ACC112 (cell line): Measurements from ENCODE around the gene CEP41.
A peak's percentile ranks its signal among the peaks of the same experiment; 100 is the strongest.
"Not testable (repeated sequence)": the region's sequence is repeated elsewhere in the genome, so short reads cannot be mapped to it uniquely, and the experiment has no call there.

Experiments used
- H2AFZ ChIP-seq: fragments of 200-600 bp; sonication (generic); one replicate; pipeline ENCODE4 v1.6.0; 2017; ENCODE audit warnings: antibody characterized with exemption, low read length; ENCODE audit not compliant: unreplicated experiment
- H3K27ac ChIP-seq: fragments of 200-600 bp; sonication (generic); 2 replicates; pipeline ENCODE4 v1.5.1; 2014; ENCODE audit warnings: low read depth, mild to moderate bottlenecking, antibody characterized with exemption, low read length, moderate library complexity
- H3K27me3 ChIP-seq: fragments of 200-600 bp; sonication (generic); 2 replicates; pipeline ENCODE4 v1.6.1; 2014; ENCODE audit warnings: mild to moderate bottlenecking, antibody characterized with exemption, low read length, moderate library complexity, mixed read lengths; ENCODE audit not compliant: insufficient read depth
- H3K36me3 ChIP-seq: fragments of 200-600 bp; sonication (generic); 2 replicates; pipeline ENCODE4 v1.6.1; 2016; ENCODE audit warnings: mild to moderate bottlenecking, antibody characterized with exemption, low read length, moderate library complexity, mixed read lengths; ENCODE audit not compliant: insufficient read depth
- H3K4me1 ChIP-seq: fragments of 200-600 bp; sonication (generic); one replicate; pipeline ENCODE4 v1.6.1; 2016; ENCODE audit warnings: low read length, mixed read lengths; ENCODE audit not compliant: insufficient read depth, unreplicated experiment, control insufficient read depth
- H3K4me3 ChIP-seq: fragments of 200-600 bp; sonication (generic); 2 replicates; pipeline ENCODE4 v1.5.1; 2014; ENCODE audit warnings: mild to moderate bottlenecking, low read depth, low read length
- H3K79me2 ChIP-seq: fragments of 200-600 bp; sonication (generic); one replicate; pipeline ENCODE4 v1.6.0; 2016; ENCODE audit warnings: low read length; ENCODE audit not compliant: control insufficient read depth, unreplicated experiment, insufficient read depth

Gene CEP41

GRCh38 chr7:130379921-130380860, 60.6 kb downstream of the CEP41 start, which contains the start of gene CPA1:
TSS of gene CPA1 (plus strand) at chr7:130380494. CDS start at chr7:130380521, 27 bp downstream.
- Histone ChIP-seq H3K36me3 (no peaks in the 10 kb centered on the region), H3K27ac (no peak within 1 kb of the TSS), H3K79me2 (no peaks in the 10 kb centered on the region), H3K4me3 (no peak within 1 kb of the TSS), H3K27me3 (no peaks in the 10 kb centered on the region), H3K4me1 (no peaks in the 10 kb centered on the region), H2AFZ (no peak within 1 kb of the TSS)

- H3K27me3 ChIP-seq = no peaks in the 10 kb centered on the region
- H3K36me3 ChIP-seq = no peaks in the 10 kb centered on the region
- H2AFZ ChIP-seq = no peak overlapping the region
- no peak overlapping the region for H3K4me3 ChIP-seq
- no peaks in the 10 kb centered on the region for H3K79me2 ChIP-seq
- H3K4me1 ChIP-seq = no peaks in the 10 kb centered on the region
- no peak overlapping the region for H3K27ac ChIP-seq
These were observed 61.3 kb downstream of the CEP41 start for GRCh38 chr7:130379532-130379920.

GRCh38 chr7:130379019-130379418, 61.8 kb downstream of the CEP41 start:
- peaks cover 3% of the 10 kb centered on the region for H3K4me1 ChIP-seq
- no peaks in the 10 kb centered on the region for H3K79me2 ChIP-seq
- no peak overlapping the region for H3K27ac ChIP-seq
- H2AFZ ChIP-seq = no peak overlapping the region
- no peaks in the 10 kb centered on the region for H3K27me3 ChIP-seq
- no peaks in the 10 kb centered on the region for H3K36me3 ChIP-seq
- no peak overlapping the region for H3K4me3 ChIP-seq

- Histone ChIP-seq H3K27me3 (no peaks in the 10 kb centered on the region), H3K4me3 (no peak overlapping the region), H3K4me1 (peaks cover 21% of the 10 kb centered on the region), H3K36me3 (no peaks in the 10 kb centered on the region), H3K27ac (no peak overlapping the region), H3K79me2 (no peaks in the 10 kb centered on the region), H2AFZ (no peak overlapping the region)
These were observed 63.6 kb downstream of the CEP41 start for GRCh38 chr7:130377178-130377577.

GRCh38 chr7:130376461-130376860, 64.4 kb downstream of the CEP41 start:
- H3K27ac ChIP-seq, H3K27me3 ChIP-seq, H3K79me2 ChIP-seq, H2AFZ ChIP-seq, H3K36me3 ChIP-seq, H3K4me3 ChIP-seq: not testable (repeated sequence)
- H3K4me1 ChIP-seq = peaks cover 25% of the 10 kb centered on the region

- Histone ChIP-seq H2AFZ (peak overlapping the region; percentile 86), H3K27ac (peak overlapping the region; percentile 87), H3K4me1 (peaks cover 45% of the 10 kb centered on the region), H3K36me3 (no peaks in the 10 kb centered on the region), H3K27me3 (no peaks in the 10 kb centered on the region), H3K79me2 (no peaks in the 10 kb centered on the region), H3K4me3 (no peak overlapping the region)
These were observed 66.3 kb downstream of the CEP41 start for GRCh38 chr7:130374507-130374906.

- H3K27me3 ChIP-seq = no peaks in the 10 kb centered on the region
- no peaks in the 10 kb centered on the region for H3K36me3 ChIP-seq
- H3K79me2 ChIP-seq = no peaks in the 10 kb centered on the region
- H3K4me1 ChIP-seq = peaks cover 57% of the 10 kb centered on the region
- peak overlapping the region; percentile 22; the same call in 1 of the 2 replicates for H3K4me3 ChIP-seq
- peak overlapping the region; percentile 87 for H3K27ac ChIP-seq
- H2AFZ ChIP-seq = peak overlapping the region; percentile 35
These were observed 68.2 kb downstream of the CEP41 start for GRCh38 chr7:130372402-130373165.

- no peak overlapping the region for H3K27ac ChIP-seq
- H3K4me3 ChIP-seq = no peak overlapping the region
- peaks cover 69% of the 10 kb centered on the region for H3K4me1 ChIP-seq
- H3K36me3 ChIP-seq = no peaks in the 10 kb centered on the region
- H3K27me3 ChIP-seq = no peaks in the 10 kb centered on the region
- H2AFZ ChIP-seq = peak overlapping the region; percentile 1
- H3K79me2 ChIP-seq = no peaks in the 10 kb centered on the region
These were observed 69.8 kb downstream of the CEP41 start for GRCh38 chr7:130371046-130371445.

GRCh38 chr7:130369831-130370550, 70.8 kb downstream of the CEP41 start:
- H3K36me3 ChIP-seq = no peaks in the 10 kb centered on the region
- peaks cover 78% of the 10 kb centered on the region for H3K4me1 ChIP-seq
- H3K27ac ChIP-seq = peak overlapping the region; percentile 62
- no peak overlapping the region for H3K4me3 ChIP-seq
- no peaks in the 10 kb centered on the region for H3K79me2 ChIP-seq
- no peak overlapping the region for H2AFZ ChIP-seq
- H3K27me3 ChIP-seq = no peaks in the 10 kb centered on the region

GRCh38 chr7:130369110-130369711, 71.6 kb downstream of the CEP41 start:
- Histone ChIP-seq H3K79me2 (no peaks in the 10 kb centered on the region), H3K4me3 (no peak overlapping the region), H2AFZ (peak overlapping the region; percentile 75), H3K36me3 (no peaks in the 10 kb centered on the region), H3K4me1 (peaks cover 85% of the 10 kb centered on the region), H3K27me3 (no peaks in the 10 kb centered on the region), H3K27ac (peak overlapping the region; percentile 62)
